ENCODE measurements around the gene ADGRG1. TPM values are rescaled to one million over a fixed set of nuclear protein-coding genes. Genes with fewer than 3 reads are reported as not detected.

The ADGRG1 gene
- total and polyA plus RNA-seq, 5 donors: 10.2 to 24.1 (median 16.2) TPM

- DNase-seq (no peak), ATAC-seq (peak in 1 of 2 donors; percentile 2)
- Histone ChIP-seq H3K9me3 (ENCODE audit: control insufficient read depth, low read length) (no peaks in the 10 kb centered on the region), H3K4me1 (ENCODE audit: control insufficient read depth, insufficient read depth, low read length) (peaks cover 23% of the 10 kb centered on the region), H3K27ac (ENCODE audit: low read length) (peak overlapping the region; percentile 84), H3K4me3 (ENCODE audit: low read length) (no peak overlapping the region), H3K27me3 (ENCODE audit: control insufficient read depth, insufficient read depth) (no peaks in the 10 kb centered on the region)
- 70% methylated on average over 6 of the region's 6 CpGs for WGBS
- intact Hi-C loops (cut with DNase I): no loop called here
Observed at GRCh38 chr16:57637965-57638364, 9.5 kb downstream of the ADGRG1 start.

GRCh38 chr16:57638381-57638780 lies 10.0 kb downstream of the ADGRG1 start:
- Histone ChIP-seq H3K4me1 (ENCODE audit: control insufficient read depth, insufficient read depth, low read length) (peaks cover 22% of the 10 kb centered on the region), H3K9me3 (ENCODE audit: control insufficient read depth, low read length) (no peaks in the 10 kb centered on the region), H3K27ac (ENCODE audit: low read length) (peak overlapping the region; percentile 84), H3K4me3 (ENCODE audit: low read length) (no peak overlapping the region), H3K27me3 (ENCODE audit: control insufficient read depth, insufficient read depth) (no peaks in the 10 kb centered on the region)
- intact Hi-C loops (cut with DNase I): no loop called here
- ATAC-seq (no peak), DNase-seq (no peak)
- 78% methylated on average over 2 of the region's 2 CpGs for WGBS

- H3K9me3 ChIP-seq (ENCODE audit: control insufficient read depth, low read length): no peaks in the 10 kb centered on the region
- no peak overlapping the region for H3K4me3 ChIP-seq (ENCODE audit: low read length)
- H3K4me1 ChIP-seq (ENCODE audit: control insufficient read depth, insufficient read depth, low read length): peaks cover 22% of the 10 kb centered on the region
- no peaks in the 10 kb centered on the region for H3K27me3 ChIP-seq (ENCODE audit: control insufficient read depth, insufficient read depth)
- peak in 2 of 3 donors; percentile 75 to 78 for DNase-seq
- intact Hi-C loops (cut with DNase I): no loop called here
- peak in 1 of 2 donors; percentile 8 for ATAC-seq
- peak overlapping the region; percentile 35 for H3K27ac ChIP-seq (ENCODE audit: low read length)
- 30% methylated on average over 23 of the region's 23 CpGs for WGBS
Observed at GRCh38 chr16:57639172-57639887, 10.9 kb downstream of the ADGRG1 start.

GRCh38 chr16:57640185-57640584 lies 11.8 kb downstream of the ADGRG1 start:
- Histone ChIP-seq H3K27me3 (ENCODE audit: control insufficient read depth, insufficient read depth) (no peaks in the 10 kb centered on the region), H3K27ac (ENCODE audit: low read length) (no peak overlapping the region), H3K9me3 (ENCODE audit: control insufficient read depth, low read length) (no peaks in the 10 kb centered on the region), H3K4me3 (ENCODE audit: low read length) (no peak overlapping the region), H3K4me1 (ENCODE audit: control insufficient read depth, insufficient read depth, low read length) (peaks cover 22% of the 10 kb centered on the region)
- ATAC-seq: no peak
- WGBS: 90% methylated on average over 9 of the region's 9 CpGs
- DNase-seq: no peak
- intact Hi-C loops (cut with DNase I): no loop called here

GRCh38 chr16:57640612-57641011 lies 12.2 kb downstream of the ADGRG1 start:
- ATAC-seq (no peak), DNase-seq (no peak)
- Histone ChIP-seq H3K27ac (ENCODE audit: low read length) (no peak overlapping the region), H3K9me3 (ENCODE audit: control insufficient read depth, low read length) (no peaks in the 10 kb centered on the region), H3K27me3 (ENCODE audit: control insufficient read depth, insufficient read depth) (no peaks in the 10 kb centered on the region), H3K4me1 (ENCODE audit: control insufficient read depth, insufficient read depth, low read length) (peaks cover 22% of the 10 kb centered on the region), H3K4me3 (ENCODE audit: low read length) (no peak overlapping the region)
- WGBS: 52% methylated on average over 8 of the region's 8 CpGs
- intact Hi-C loops (cut with DNase I): no loop called here

- H3K4me3 ChIP-seq (ENCODE audit: low read length): no peak overlapping the region
- ATAC-seq: no peak
- H3K27me3 ChIP-seq (ENCODE audit: control insufficient read depth, insufficient read depth): no peaks in the 10 kb centered on the region
- peaks cover 11% of the 10 kb centered on the region for H3K4me1 ChIP-seq (ENCODE audit: control insufficient read depth, insufficient read depth, low read length)
- intact Hi-C loops (cut with DNase I): no loop called here
- DNase-seq: no peak
- H3K27ac ChIP-seq (ENCODE audit: low read length): peak overlapping the region; percentile 19
- H3K9me3 ChIP-seq (ENCODE audit: control insufficient read depth, low read length): no peaks in the 10 kb centered on the region
- WGBS: 72% methylated on average over 11 of the region's 11 CpGs
Observed at GRCh38 chr16:57642160-57643135, 14.0 kb downstream of the ADGRG1 start.

GRCh38 chr16:57643147-57643874 lies 14.9 kb downstream of the ADGRG1 start:
- 39% methylated on average over 7 of the region's 7 CpGs for WGBS
- Histone ChIP-seq H3K4me1 (ENCODE audit: control insufficient read depth, insufficient read depth, low read length) (peaks cover 17% of the 10 kb centered on the region), H3K9me3 (ENCODE audit: control insufficient read depth, low read length) (no peaks in the 10 kb centered on the region), H3K4me3 (ENCODE audit: low read length) (no peak overlapping the region), H3K27me3 (ENCODE audit: control insufficient read depth, insufficient read depth) (no peaks in the 10 kb centered on the region), H3K27ac (ENCODE audit: low read length) (peak overlapping the region; percentile 40)
- DNase-seq (no peak), ATAC-seq (no peak)
- intact Hi-C loops (cut with DNase I): no loop called here

GRCh38 chr16:57643910-57644309 lies 15.5 kb downstream of the ADGRG1 start:
- intact Hi-C loops (cut with DNase I): no loop called here
- DNase-seq: no peak
- no peaks in the 10 kb centered on the region for H3K27me3 ChIP-seq (ENCODE audit: control insufficient read depth, insufficient read depth)
- no peak overlapping the region for H3K27ac ChIP-seq (ENCODE audit: low read length)
- WGBS: 69% methylated on average over 9 of the region's 9 CpGs
- ATAC-seq: no peak
- H3K4me1 ChIP-seq (ENCODE audit: control insufficient read depth, insufficient read depth, low read length): peaks cover 14% of the 10 kb centered on the region
- H3K4me3 ChIP-seq (ENCODE audit: low read length): no peak overlapping the region
- H3K9me3 ChIP-seq (ENCODE audit: control insufficient read depth, low read length): no peaks in the 10 kb centered on the region

- no peaks in the 10 kb centered on the region for H3K9me3 ChIP-seq (ENCODE audit: control insufficient read depth, low read length)
- ATAC-seq (no peak), DNase-seq (no peak)
- WGBS: 95% methylated on average over 11 of the region's 11 CpGs
- H3K27me3 ChIP-seq (ENCODE audit: control insufficient read depth, insufficient read depth): no peaks in the 10 kb centered on the region
- intact Hi-C loops (cut with DNase I): loop anchor here in 2 of 4 donors (5.0 kb wide), 2 partner anchors 37 to 52 kb away; no protein-coding TSS in a partner anchor
- H3K4me1 ChIP-seq (ENCODE audit: control insufficient read depth, insufficient read depth, low read length): peaks cover 9% of the 10 kb centered on the region
- no peak overlapping the region for H3K27ac ChIP-seq (ENCODE audit: low read length)
- H3K4me3 ChIP-seq (ENCODE audit: low read length): no peak overlapping the region
Observed at GRCh38 chr16:57644383-57645014, 16.1 kb downstream of the ADGRG1 start.

- no peak for ATAC-seq
- intact Hi-C loops (cut with DNase I): loop anchor here in 2 of 4 donors (5.0 kb wide), 2 partner anchors 38 to 53 kb away; no protein-coding TSS in a partner anchor
- 52% methylated on average over 10 of the region's 10 CpGs for WGBS
- peak overlapping the region; percentile 31 for H3K27ac ChIP-seq (ENCODE audit: low read length)
- H3K9me3 ChIP-seq (ENCODE audit: control insufficient read depth, low read length): no peaks in the 10 kb centered on the region
- H3K27me3 ChIP-seq (ENCODE audit: control insufficient read depth, insufficient read depth): no peaks in the 10 kb centered on the region
- H3K4me3 ChIP-seq (ENCODE audit: low read length): no peak overlapping the region
- peaks cover 6% of the 10 kb centered on the region for H3K4me1 ChIP-seq (ENCODE audit: control insufficient read depth, insufficient read depth, low read length)
- DNase-seq: no peak
Observed at GRCh38 chr16:57645169-57645568, 16.7 kb downstream of the ADGRG1 start.
